Mesendoderm (in vitro differentiated cells): Measurements from ENCODE around the gene USP49.

ENCODE experiments used
- DNase-seq: peaks from one replicate; pipeline ENCODE4 v3.0.0; 2013
- H2AK5ac ChIP-seq: 2 replicates; pipeline ENCODE4 v1.6.1; 2013; ENCODE audit warnings: low read length, inconsistent platforms
- H2BK120ac ChIP-seq: 2 replicates; pipeline ENCODE4 v1.6.1; 2013; ENCODE audit warnings: low read depth, mild to moderate bottlenecking, low read length, moderate library complexity, mixed read lengths
- H2BK15ac ChIP-seq: replicated peaks from 2 replicates; pipeline ENCODE4 v1.6.1; 2013; ENCODE audit warnings: low read depth, mild to moderate bottlenecking, moderate library complexity
- H2BK5ac ChIP-seq: 2 replicates; pipeline ENCODE4 v1.6.1; 2013; ENCODE audit warnings: low read length, inconsistent platforms
- H3K18ac ChIP-seq: 2 replicates; pipeline ENCODE4 v1.6.1; 2013; ENCODE audit warnings: mild to moderate bottlenecking, low read length, mixed read lengths
- H3K23ac ChIP-seq: one replicate; pipeline ENCODE4 v1.6.1; 2013; ENCODE audit warnings: low read length
- H3K27ac ChIP-seq: 2 replicates; pipeline ENCODE4 v1.5.1; 2013; ENCODE audit warnings: low read depth, mild to moderate bottlenecking, inconsistent platforms, low read length, moderate library complexity
- H3K27me3 ChIP-seq: 2 replicates; pipeline ENCODE4 v1.6.1; 2013; ENCODE audit warnings: low read length, control low read depth, mild to moderate bottlenecking, inconsistent platforms; ENCODE audit not compliant: insufficient read depth, poor library complexity
- H3K36me3 ChIP-seq: 2 replicates; pipeline ENCODE4 v1.6.1; 2013; ENCODE audit warnings: low read length, inconsistent platforms; ENCODE audit not compliant: control insufficient read depth, insufficient read depth
- H3K4ac ChIP-seq: one replicate; pipeline ENCODE4 v1.6.1; 2013; ENCODE audit warnings: low read depth, mild to moderate bottlenecking, low read length, moderate library complexity
- H3K4me1 ChIP-seq: 2 replicates; pipeline ENCODE4 v1.6.1; 2013; ENCODE audit warnings: low read depth, low read length, inconsistent platforms; ENCODE audit not compliant: control insufficient read depth
- H3K4me2 ChIP-seq: 2 replicates; pipeline ENCODE4 v1.6.1; 2013; ENCODE audit warnings: low read length
- H3K4me3 ChIP-seq: 2 replicates; pipeline ENCODE4 v1.5.1; 2013; ENCODE audit warnings: mild to moderate bottlenecking, low read length
- H3K56ac ChIP-seq: one replicate; pipeline ENCODE4 v1.6.1; 2013; ENCODE audit warnings: low read length
- H3K79me1 ChIP-seq: 2 replicates; pipeline ENCODE4 v1.6.1; 2013; ENCODE audit warnings: low read length, inconsistent platforms
- H3K79me2 ChIP-seq: 2 replicates; pipeline ENCODE4 v1.6.1; 2013; ENCODE audit warnings: mild to moderate bottlenecking, low read length; ENCODE audit not compliant: control insufficient read depth, insufficient read depth
- H3K9ac ChIP-seq: 2 replicates; pipeline ENCODE4 v1.6.1; 2013; ENCODE audit warnings: low read length, inconsistent platforms
- H4K5ac ChIP-seq: one replicate; pipeline ENCODE4 v1.6.1; 2013; ENCODE audit warnings: low read length
- H4K8ac ChIP-seq: one replicate; pipeline ENCODE4 v1.6.1; 2013; ENCODE audit warnings: low read depth, mild to moderate bottlenecking, control low read depth, low read length, moderate library complexity
- WGBS: extraction: QIAGEN DNeasy Blood & Tissue Kit; methylation state at CpG from one replicate; pipeline ENCODE4 v1.1.7; 2013; ENCODE audit warnings: low lambda C conversion rate, missing lambda C conversion rate; ENCODE audit not compliant: insufficient coverage; ENCODE audit errors: extremely low coverage; 5-methylcytosine and 5-hydroxymethylcytosine counted together

The USP49 gene

DNA sequence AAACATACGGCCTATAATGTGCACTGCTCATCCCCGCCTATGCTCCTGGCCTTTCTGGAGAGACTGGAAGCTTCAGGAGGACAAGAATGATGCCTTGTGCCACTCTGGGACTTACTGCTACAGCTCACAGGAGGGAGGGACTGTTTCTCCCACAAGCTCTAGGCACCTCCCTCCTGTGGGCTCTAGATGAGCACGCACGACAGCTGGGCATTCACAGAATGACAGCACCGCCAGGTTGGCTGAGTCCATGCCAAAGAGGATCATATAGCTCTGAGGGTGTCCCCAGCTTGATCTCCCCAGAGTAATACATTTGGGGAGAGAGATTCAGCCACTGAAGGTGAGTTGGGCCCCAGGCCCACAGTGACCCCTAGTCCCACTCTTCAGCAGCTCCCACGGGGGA is 137.9 kb downstream of the USP49 start:
- H2BK15ac ChIP-seq = no peak overlapping the region
- no peak overlapping the region for H4K5ac ChIP-seq

DNA sequence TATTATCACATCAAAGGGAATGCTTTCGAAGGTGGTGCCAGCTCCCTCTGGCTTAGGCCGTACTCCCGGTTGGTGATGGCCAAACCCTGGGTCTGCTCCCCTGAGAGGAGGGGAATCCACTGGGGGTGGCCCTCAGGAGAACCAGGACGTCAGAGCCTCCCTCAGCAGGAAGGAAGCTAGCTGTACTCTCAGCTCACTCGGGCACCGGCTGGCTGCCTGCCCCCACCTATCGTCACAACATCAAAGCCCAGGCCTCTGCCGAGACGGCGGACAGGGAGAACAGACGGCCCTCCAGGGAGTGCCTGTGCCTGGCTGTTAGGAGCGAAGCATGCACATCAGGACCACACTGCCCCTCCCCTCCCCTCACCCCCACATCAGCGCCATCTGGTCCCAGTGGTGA is 138.8 kb downstream of the USP49 start:
- no peak overlapping the region for H2BK5ac ChIP-seq
- WGBS = no CpG with 5 or more reads among the region's 13 CpGs
- no peak overlapping the region for H3K18ac ChIP-seq
- no peak overlapping the region for H3K23ac ChIP-seq
- H3K4me3 ChIP-seq = no peak overlapping the region
- no peak overlapping the region for H2BK15ac ChIP-seq
- H3K4ac ChIP-seq = no peak overlapping the region
- H3K79me1 ChIP-seq = no peaks in the 10 kb centered on the region
- H3K56ac ChIP-seq = no peak overlapping the region
- no peaks in the 10 kb centered on the region for H3K36me3 ChIP-seq
- H3K27me3 ChIP-seq = no peaks in the 10 kb centered on the region
- H4K5ac ChIP-seq = no peak overlapping the region
- no peak overlapping the region for H3K4me2 ChIP-seq
- H3K27ac ChIP-seq = no peak overlapping the region
- no peak for DNase-seq
- H4K8ac ChIP-seq = no peak overlapping the region
- H3K9ac ChIP-seq = no peak overlapping the region
- H3K4me1 ChIP-seq = no peaks in the 10 kb centered on the region
- H2AK5ac ChIP-seq = no peak overlapping the region
- no peaks in the 10 kb centered on the region for H3K79me2 ChIP-seq
- H2BK120ac ChIP-seq = no peak overlapping the region

More for the DNA sequence above, 137.9 kb downstream of the USP49 start:
- Histone ChIP-seq H3K9ac (no peak overlapping the region), H3K4me3 (no peak overlapping the region), H3K56ac (no peak overlapping the region), H3K18ac (no peak overlapping the region), H3K4me1 (no peaks in the 10 kb centered on the region), H3K4me2 (no peak overlapping the region), H3K79me1 (no peaks in the 10 kb centered on the region), H2BK120ac (no peak overlapping the region), H3K23ac (no peak overlapping the region), H3K27ac (no peak overlapping the region), H3K79me2 (no peaks in the 10 kb centered on the region), H3K4ac (no peak overlapping the region), H3K36me3 (no peaks in the 10 kb centered on the region), H2BK5ac (no peak overlapping the region), H4K8ac (no peak overlapping the region), H3K27me3 (no peaks in the 10 kb centered on the region), H2AK5ac (no peak overlapping the region)
- DNase-seq = no peak
- no CpG with 5 or more reads among the region's 6 CpGs for WGBS

DNA sequence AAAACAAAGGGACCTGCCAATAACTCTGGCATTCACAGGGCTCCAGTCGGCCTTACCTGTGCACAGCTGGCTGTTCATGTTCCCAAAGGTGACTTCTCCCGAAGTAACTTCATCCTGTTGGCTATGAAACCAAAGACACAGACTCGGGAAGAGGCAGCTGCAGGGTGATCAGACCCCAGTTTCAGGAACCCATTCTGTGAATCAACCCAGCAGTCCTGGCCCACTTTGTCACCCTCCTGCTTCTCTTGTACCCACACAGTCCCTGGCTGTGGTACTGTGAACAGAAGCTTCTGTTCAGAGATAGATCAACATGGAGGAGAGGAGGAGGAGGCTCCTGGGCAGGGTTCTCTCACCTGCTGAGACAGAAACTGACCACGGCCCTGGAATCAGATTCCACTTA is 139.3 kb downstream of the USP49 start:
- Histone ChIP-seq H3K4me2 (no peak overlapping the region), H4K5ac (no peak overlapping the region), H3K23ac (no peak overlapping the region), H3K79me1 (no peaks in the 10 kb centered on the region), H3K18ac (no peak overlapping the region), H3K27me3 (no peaks in the 10 kb centered on the region), H3K4me3 (no peak overlapping the region), H3K56ac (no peak overlapping the region), H3K36me3 (no peaks in the 10 kb centered on the region), H2BK5ac (no peak overlapping the region), H3K79me2 (no peaks in the 10 kb centered on the region), H3K4me1 (no peaks in the 10 kb centered on the region), H3K9ac (no peak overlapping the region), H2BK15ac (no peak overlapping the region), H3K4ac (no peak overlapping the region), H3K27ac (no peak overlapping the region), H2AK5ac (no peak overlapping the region), H4K8ac (no peak overlapping the region), H2BK120ac (no peak overlapping the region)
- WGBS = no CpG with 5 or more reads among the region's 4 CpGs
- DNase-seq = no peak

DNA sequence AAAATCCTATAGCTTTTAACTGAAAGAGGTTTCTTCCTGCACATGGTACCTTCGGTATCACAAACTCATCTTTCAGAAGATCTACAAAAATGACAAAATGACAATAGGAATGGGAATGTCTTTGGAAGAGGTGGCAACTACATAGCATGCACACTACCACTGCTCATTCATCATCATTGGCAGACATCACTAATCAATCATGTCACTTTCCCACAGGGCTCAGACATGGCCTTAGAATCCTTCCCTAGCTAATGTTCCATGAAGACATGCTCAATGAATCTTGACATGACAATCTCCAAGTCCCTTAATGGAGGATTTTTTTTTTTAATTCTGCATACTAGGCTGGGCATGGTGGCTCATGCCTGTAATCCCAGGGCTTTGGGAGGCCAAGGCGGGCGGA is 144.8 kb downstream of the USP49 start:
- Histone ChIP-seq H3K27me3 (no peaks in the 10 kb centered on the region), H3K79me2 (no peaks in the 10 kb centered on the region), H2BK120ac (no peak overlapping the region), H3K9ac (no peak overlapping the region), H2AK5ac (no peak overlapping the region), H3K18ac (no peak overlapping the region), H3K36me3 (no peaks in the 10 kb centered on the region), H3K4ac (no peak overlapping the region), H2BK15ac (no peak overlapping the region), H3K23ac (no peak overlapping the region), H2BK5ac (no peak overlapping the region), H3K27ac (no peak overlapping the region), H3K56ac (no peak overlapping the region), H3K4me1 (no peaks in the 10 kb centered on the region), H3K4me3 (no peak overlapping the region), H4K8ac (no peak overlapping the region), H4K5ac (no peak overlapping the region), H3K79me1 (no peaks in the 10 kb centered on the region), H3K4me2 (no peak overlapping the region)
- no CpG with 5 or more reads among the region's 3 CpGs for WGBS
- no peak for DNase-seq

DNA sequence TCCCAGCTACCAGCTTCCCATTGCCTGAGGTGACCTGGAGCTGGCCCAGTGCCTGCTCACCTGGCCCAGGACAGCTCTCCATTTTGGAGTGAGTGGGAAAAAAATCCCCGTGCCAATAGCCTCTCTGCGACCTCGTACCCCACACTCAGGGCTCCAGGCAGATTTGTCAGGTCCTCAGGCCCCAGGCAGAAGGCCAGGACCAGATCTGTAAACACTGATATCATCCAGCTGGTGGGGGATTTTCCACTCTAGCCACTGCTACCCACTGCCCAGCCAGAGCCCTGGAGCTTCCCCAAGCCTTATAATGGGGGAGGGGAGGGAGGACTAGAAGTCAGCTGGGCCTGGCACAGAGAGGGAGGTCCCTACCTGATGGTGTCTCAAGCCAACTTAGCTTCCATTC is 146.6 kb downstream of the USP49 start:
- H3K27me3 ChIP-seq = no peaks in the 10 kb centered on the region

DNA sequence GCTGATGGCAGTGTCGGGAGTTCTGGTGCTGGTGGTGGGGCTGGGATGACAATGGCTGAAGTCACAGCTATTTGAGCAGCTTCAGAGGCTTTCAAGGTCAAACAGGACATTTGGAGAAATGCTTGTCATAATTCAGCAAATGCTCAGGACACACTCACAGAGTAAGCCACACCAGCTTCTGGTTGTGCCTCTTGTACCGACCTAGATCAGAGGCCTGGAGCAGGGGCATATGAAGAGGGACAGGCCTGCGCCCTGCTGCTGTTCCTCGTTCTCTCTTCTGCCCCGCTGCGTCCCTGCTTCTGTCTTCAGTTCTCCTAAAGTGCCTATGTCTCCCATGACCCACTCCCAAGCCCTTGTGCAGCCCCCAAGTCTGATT is 147.1 kb downstream of the USP49 start:
- no peak overlapping the region for H2AK5ac ChIP-seq
- no peak overlapping the region for H3K4me2 ChIP-seq
- H3K27ac ChIP-seq = no peak overlapping the region
- no peak overlapping the region for H2BK15ac ChIP-seq
- H3K9ac ChIP-seq = no peak overlapping the region
- no peak overlapping the region for H3K4me3 ChIP-seq
- no peaks in the 10 kb centered on the region for H3K27me3 ChIP-seq
- DNase-seq = no peak
- H3K36me3 ChIP-seq = no peaks in the 10 kb centered on the region
- H3K4ac ChIP-seq = no peak overlapping the region
- no peak overlapping the region for H3K56ac ChIP-seq
- H3K79me2 ChIP-seq = no peaks in the 10 kb centered on the region
- H3K79me1 ChIP-seq = no peaks in the 10 kb centered on the region
- no peak overlapping the region for H2BK5ac ChIP-seq
- no peak overlapping the region for H2BK120ac ChIP-seq
- WGBS = no CpG with 5 or more reads among the region's 6 CpGs
- no peak overlapping the region for H3K18ac ChIP-seq
- H4K8ac ChIP-seq = no peak overlapping the region
- H3K23ac ChIP-seq = no peak overlapping the region
- no peak overlapping the region for H4K5ac ChIP-seq
- H3K4me1 ChIP-seq = no peaks in the 10 kb centered on the region

More for the DNA sequence above, 146.6 kb downstream of the USP49 start:
- Histone ChIP-seq H3K9ac (no peak overlapping the region), H2AK5ac (no peak overlapping the region), H3K27ac (no peak overlapping the region), H3K79me2 (no peaks in the 10 kb centered on the region), H3K4ac (no peak overlapping the region), H3K79me1 (no peaks in the 10 kb centered on the region), H3K56ac (no peak overlapping the region), H3K4me3 (no peak overlapping the region), H3K36me3 (no peaks in the 10 kb centered on the region), H4K5ac (no peak overlapping the region), H3K18ac (no peak overlapping the region), H2BK5ac (no peak overlapping the region), H2BK15ac (no peak overlapping the region), H3K4me2 (no peak overlapping the region), H4K8ac (no peak overlapping the region), H3K4me1 (no peaks in the 10 kb centered on the region), H3K23ac (no peak overlapping the region), H2BK120ac (no peak overlapping the region)
- WGBS = no CpG with 5 or more reads among the region's 3 CpGs
- no peak for DNase-seq
